Hematopoietic multipotent progenitor cell treated with erythropoietin and hydrocortisone succinate and interleukin-3 and kit ligand, for 4 days (in vitro differentiated cells): ENCODE data around the gene AFDN.

Experiments used
- DNase-seq: peaks from one replicate; pipeline ENCODE4 v3.0.0-alpha.2; 2015

Gene AFDN

GRCh38 chr6:167842457-167842856, 15.7 kb downstream of the AFDN start:
- no peak for DNase-seq

DNA sequence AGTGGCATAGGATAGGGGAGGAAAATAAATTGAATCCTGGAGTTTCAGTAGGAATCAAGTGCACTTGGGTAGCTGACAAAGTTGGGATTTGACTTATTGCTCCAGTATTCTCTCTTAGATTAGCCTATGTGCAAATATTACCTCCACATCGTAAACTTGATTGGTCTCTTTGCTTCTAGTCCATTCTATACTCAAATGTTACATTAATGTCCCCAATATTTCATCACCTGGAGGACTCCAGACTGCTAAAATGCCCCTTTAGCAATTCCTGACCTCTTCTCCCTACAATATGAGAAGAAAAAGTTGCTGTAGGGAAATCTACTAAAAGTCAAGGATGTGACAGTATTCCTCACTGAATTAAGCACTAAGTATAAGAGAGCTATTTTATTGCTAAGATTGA, 16.3 kb downstream of the AFDN start:
- no peak for DNase-seq

DNA sequence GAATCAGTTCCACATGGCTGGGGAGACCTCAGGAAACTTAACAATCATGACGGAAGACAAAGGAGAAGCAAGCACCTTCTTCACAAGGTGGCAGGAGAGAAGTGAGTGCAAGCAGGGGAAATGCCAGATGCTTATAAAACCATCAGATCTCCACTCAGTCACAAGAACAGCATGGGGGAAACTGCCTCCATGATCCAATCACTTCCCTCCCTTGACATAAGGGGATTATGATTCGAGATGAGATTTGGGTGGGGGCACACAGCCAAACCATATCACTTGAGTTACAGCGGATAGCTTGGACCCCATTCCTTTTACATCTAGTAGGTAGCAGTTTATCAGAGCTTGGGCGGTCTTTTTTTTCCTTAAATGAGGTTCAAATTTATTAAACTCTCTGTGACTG, 19.1 kb downstream of the AFDN start:
- no peak for DNase-seq

- no peak for DNase-seq
These were observed 20.4 kb downstream of the AFDN start for GRCh38 chr6:167846997-167847606.

GRCh38 chr6:167847936-167848335, 21.2 kb downstream of the AFDN start:
- no peak for DNase-seq

GRCh38 chr6:167848783-167849182, 22.1 kb downstream of the AFDN start:
- no peak for DNase-seq

DNA sequence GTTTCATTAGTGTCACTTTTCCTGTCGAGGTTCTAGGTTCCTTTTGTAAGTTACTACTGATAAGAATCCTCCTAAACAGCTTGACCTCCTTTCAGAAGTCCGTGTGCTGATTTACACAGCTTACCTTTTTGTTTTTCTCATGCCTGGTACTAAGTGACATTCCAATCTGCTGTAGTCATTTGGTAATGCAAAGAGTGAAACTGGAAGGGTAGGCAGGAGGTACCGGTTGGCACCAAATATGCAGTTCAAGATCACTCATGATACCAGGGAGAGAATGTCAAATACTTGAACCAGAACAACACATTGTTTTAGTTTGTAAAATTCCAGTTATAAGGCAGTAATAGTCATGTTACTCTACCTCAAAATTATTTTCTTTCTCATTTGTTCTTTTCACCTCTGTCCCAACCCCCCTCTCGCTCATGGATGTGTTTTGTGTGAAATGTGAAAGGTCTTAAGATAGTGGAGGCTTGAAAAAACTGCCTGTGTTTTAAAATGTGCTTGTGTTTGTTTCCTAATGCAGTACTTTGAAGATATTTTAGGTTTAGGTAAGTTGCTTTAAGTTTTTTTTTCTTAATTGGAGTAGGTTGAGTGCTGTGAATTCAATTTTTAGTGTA, 23.2 kb downstream of the AFDN start:
- DNase-seq: no peak

- no peak for DNase-seq
These were observed 24.1 kb downstream of the AFDN start for GRCh38 chr6:167850782-167851181.

DNA sequence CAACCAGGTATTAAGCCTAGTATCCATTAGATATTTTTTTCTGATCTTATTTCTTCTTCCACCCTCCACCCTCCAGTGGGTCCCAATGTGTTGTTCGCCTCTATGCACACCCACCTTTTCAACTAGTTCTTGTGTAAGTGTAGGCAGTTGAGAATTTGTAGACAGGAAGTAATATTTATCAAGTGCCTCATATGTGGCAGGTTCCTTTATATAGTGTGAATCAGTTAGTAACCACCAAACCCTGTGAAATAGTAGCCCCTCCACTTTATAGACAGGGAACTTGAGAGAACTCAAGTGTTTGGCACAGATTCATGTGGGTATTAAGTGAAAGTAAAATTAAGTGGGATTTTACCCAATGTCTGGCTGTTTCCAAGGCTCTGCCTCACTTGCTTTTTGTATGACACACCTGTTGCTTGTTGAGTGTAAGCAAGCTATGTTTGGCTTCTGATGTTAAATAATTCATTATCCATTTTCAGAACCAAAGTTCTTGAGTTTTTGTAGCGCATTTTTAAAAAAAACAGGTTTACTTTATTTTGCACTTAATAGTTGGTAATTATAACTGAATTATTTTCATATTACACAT, 24.8 kb downstream of the AFDN start:
- DNase-seq: no peak

DNA sequence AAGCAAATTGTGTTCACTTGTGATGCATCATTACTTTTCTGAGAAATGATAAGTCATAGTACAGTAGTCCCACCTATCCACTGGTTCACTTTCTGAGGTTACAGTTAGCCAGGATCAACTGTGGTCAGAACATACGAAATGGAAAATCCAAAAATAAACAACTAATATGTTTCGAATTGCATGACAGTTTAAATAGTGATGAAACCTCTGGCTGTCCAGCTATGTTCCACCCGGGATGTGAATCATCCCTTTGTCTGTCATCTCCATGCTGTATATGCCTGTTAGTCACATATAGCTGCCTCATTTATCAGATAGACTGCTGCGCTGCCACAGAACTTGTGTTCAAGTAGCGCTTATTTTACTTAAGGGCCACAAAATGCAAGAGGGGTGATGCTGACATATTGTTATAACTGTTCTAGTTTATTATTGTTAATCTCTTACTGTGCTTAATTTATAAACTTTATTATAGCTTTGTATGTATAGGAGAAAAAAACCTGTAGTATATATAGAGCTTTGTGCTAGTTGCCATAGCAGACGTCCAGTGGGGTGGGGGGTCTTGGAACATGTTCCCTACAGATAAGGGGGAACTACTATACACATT, 29.2 kb downstream of the AFDN start:
- no peak for DNase-seq

DNA sequence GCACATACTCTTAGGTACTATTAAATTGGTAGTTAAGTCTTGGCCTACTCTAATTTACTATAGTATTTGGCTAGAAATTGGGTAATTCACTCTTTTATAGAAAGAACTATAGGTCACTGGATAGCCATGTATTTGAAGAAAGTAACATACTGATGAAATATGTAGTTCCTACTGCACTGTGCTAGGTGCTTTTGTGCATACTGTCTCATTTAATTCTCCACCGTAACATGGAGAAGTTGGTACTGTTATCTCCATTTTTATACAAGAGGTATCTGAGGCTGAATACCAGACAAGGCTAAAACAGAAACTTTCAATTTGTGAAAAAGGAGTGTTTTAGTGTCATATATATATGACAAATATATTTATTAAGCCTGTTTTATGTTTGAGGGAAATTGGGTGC, 29.8 kb downstream of the AFDN start:
- no peak for DNase-seq

DNA sequence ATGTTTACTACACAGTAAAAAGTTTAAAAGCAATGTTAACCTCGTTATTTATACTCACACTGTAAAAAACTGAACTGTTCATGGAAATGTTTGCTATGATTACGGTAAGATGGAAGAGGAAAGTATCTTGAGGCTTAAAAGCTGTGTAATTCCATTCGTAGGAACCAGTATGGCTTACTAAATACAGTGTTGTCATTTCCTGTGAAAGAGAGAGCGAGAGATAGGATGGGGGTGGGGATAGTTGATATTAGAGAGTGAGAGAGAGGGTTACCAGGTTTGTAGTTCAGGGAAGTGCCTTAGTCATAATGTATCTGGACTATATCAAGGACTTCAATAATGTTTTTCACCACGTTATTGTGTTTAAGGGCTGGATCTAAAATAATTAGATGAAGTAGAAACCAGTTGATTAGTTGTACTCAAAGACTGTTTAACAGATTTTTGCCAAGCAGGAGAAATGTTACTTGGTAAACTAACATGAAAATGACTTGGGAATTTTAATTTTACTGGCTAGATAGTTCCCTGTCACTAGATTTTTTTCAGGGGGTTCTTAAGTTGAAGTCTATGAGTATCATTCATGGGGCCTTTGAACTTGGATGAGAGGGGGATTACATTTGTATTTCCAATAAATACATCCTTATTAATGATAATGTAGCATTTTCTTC, 30.4 kb downstream of the AFDN start:
- DNase-seq: no peak

DNA sequence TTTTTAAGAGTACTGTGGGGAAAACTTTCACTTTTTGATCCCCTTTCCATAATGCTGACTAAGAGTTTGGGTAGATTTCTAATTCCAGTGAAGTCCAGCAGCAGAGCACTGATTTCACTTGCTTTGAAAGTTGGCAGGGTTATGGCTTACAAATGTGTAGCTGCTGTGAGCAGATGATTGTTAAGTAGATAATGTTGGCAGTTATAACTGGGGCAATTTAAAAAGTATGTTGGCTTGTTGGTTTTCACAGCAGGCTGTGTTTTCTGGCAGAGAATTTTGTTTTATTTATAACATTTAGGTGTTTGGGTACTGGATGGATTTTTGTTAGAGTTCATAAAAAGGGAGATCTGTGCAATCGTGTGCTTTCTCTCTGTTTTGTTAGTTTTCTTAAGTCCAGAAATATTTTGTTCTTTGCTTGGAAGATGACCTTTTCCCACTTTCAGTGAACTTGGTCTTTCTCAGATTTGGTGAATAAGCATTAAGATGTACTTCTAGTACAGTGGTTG, 31.4 kb downstream of the AFDN start:
- DNase-seq: no peak

DNA sequence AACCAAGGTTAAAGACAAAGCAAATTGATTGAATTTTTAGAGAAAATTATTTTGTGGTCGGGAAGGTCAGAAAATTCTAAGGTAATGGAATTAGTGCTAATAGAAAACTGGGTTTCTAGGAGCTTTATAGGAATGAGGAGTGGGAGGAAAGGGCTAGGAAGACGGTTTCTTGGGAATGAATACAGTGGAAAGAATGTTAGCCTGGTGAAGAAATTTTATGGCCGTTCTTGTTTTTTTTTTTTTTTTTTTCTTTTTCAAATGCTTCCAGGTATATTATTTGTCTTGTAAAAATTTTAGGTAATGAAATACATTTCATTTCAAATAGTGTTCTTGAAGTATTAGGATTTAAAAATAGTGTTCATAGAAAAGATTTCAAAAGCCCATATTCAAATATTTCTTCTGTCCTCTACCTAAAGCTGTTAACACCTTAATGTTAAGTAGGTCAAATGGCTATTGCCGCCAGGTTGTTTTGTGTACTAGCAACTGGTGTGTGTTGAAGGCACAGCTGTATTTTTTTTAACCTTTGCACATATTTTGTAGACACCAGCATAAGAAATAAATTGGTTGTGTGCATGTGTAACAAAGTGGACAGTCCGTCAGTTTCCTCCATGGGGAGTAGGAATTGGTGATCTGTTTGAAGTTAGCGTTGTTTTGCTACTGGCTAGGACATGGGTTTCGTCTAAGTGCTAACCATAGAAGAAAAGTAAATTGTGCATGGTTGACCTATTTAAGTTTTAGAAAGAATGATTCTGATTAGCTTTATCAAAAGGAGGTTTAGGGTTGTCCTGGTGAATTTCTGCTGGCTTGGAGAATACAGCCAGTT, 32.3 kb downstream of the AFDN start:
- DNase-seq: no peak

- no peak for DNase-seq
These were observed 34.0 kb downstream of the AFDN start for GRCh38 chr6:167860550-167861226.

DNA sequence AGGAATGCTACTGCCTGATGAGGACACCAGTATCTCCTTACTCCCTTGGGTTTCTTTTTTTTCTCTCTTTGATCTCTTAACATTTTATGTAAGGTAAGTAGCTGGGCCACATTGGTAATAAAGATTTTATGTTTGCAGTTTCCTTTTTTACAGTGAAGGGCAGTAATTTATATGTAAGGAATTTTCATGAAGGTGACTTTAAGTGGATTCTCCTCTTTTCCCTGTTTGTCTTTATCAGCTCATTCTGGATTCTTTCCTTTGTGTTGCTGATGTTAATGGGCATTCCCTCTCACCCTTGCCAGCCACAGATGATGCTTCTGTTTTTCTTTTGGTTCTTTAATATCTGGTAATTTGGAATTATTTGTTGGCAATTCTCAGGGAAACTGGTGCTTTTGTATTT, 34.7 kb downstream of the AFDN start:
- no peak for DNase-seq

GRCh38 chr6:167863897-167864296, 37.2 kb downstream of the AFDN start:
- no peak for DNase-seq

DNA sequence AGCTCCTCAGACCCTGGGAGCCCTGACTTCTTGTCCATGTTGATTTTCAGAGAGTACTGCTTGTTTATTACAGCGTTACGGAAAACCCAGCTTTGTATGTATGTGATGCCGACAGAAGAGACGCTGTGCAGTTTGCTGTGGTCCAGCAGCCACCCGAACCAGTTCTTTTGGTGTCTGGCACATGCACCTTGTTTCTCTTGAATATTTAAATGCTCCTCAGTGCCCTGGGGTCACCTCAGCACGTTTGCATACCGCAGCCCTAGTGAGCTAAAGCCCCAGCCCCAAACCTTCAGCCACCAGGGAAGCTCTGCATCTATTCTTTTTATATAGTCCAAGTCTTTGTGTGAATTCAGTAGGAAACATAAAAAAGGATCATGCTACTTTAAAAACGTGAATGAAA, 39.9 kb downstream of the AFDN start:
- no peak for DNase-seq

- DNase-seq: no peak
These were observed 43.6 kb downstream of the AFDN start for GRCh38 chr6:167870321-167870720.

GRCh38 chr6:167872538-167873210, 46.0 kb downstream of the AFDN start:
- DNase-seq: no peak

GRCh38 chr6:167877994-167878779, 51.5 kb downstream of the AFDN start:
- DNase-seq: no peak
